Mesothelial cell of epicardium (in vitro differentiated cells): ENCODE measurements around the gene KCNK16. TPM values are rescaled to one million over a fixed set of nuclear protein-coding genes. Genes with fewer than 3 reads are reported as not detected.

Experiments used
- DNase-seq, 2 experiments: peaks; one replicate each; pipeline ENCODE4 v3.0.0; 2021; ENCODE audit warnings: low spot score in 2 of 2; ENCODE audit not compliant: unreplicated experiment in 2 of 2
- H3K27ac Mint-ChIP-seq: 2 replicates; pipeline ENCODE4 v1.8.0; 2021; ENCODE audit warnings: mixed read lengths
- H3K27me3 Mint-ChIP-seq: 2 replicates; pipeline ENCODE4 v1.8.0; 2021; ENCODE audit warnings: low read depth, mixed read lengths
- H3K36me3 Mint-ChIP-seq: 2 replicates; pipeline ENCODE4 v1.8.0; 2021; ENCODE audit warnings: mixed read lengths
- H3K4me1 Mint-ChIP-seq: 2 replicates; pipeline ENCODE4 v1.8.0; 2021; ENCODE audit warnings: mixed read lengths
- H3K4me3 Mint-ChIP-seq: 2 replicates; pipeline ENCODE4 v1.8.0; 2021; ENCODE audit warnings: mild to moderate bottlenecking, moderate library complexity, mixed read lengths
- H3K9me3 Mint-ChIP-seq: 2 replicates; pipeline ENCODE4 v1.8.0; 2021; ENCODE audit warnings: mixed read lengths
- total RNA-seq: library from RNA; stranded (reverse); gene quantifications from 3 replicates; pipeline ENCODE4 v1.2.1, GENCODE V29; 2021
- TF ChIP-seq, protein P1 (sequence below): fragments of 200-600 bp; sonication (generic); IDR thresholded peaks from one replicate; pipeline ENCODE4 v1.5.0; 2021; ENCODE audit warnings: antibody characterized with exemption; ENCODE audit not compliant: unreplicated experiment

KCNK16 gene
- total RNA-seq, 1 donor from 2014 or later = not detected

DNA sequence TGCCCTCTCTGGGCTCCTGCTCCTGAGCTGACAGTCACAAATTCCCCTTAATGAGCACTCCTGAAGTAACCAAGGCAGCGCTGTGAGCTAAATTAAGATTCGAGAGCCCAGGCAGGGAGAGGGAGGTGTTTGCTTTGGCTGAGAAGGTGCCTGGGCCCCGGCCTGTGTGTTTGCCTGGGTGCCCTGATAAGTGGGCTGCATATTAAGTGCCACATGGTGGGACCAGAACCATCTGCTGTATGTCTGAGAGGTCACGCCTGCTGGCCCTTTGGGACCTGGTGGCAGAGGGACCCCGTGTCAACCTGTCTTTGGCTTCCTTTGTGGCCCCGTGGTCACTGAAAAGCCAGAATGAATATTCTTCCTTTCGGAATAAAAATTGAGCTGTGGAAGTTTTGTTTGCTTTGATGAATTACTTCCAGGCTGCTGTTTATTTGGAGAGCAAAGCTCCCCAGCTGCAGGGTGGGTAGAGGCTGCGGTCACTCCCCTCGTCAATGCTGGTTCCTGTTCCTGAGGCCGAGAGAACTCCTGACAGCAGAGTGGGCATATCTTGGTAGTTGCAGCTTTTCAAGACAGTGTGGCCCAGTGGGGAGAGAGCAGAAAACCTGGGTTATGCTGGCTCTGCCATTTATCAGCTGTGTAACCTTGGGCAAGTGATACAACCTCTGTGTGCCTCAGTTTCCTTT lies 17.5 kb upstream of the KCNK16 start:
- no peaks in the 10 kb centered on the region for H3K9me3 Mint-ChIP-seq
- H3K4me3 Mint-ChIP-seq = no peak overlapping the region
- peaks cover 16% of the 10 kb centered on the region for H3K4me1 Mint-ChIP-seq
- H3K27me3 Mint-ChIP-seq = peaks cover 26% of the 10 kb centered on the region
- no peaks in the 10 kb centered on the region for H3K36me3 Mint-ChIP-seq
- TF ChIP-seq, protein P1, sequence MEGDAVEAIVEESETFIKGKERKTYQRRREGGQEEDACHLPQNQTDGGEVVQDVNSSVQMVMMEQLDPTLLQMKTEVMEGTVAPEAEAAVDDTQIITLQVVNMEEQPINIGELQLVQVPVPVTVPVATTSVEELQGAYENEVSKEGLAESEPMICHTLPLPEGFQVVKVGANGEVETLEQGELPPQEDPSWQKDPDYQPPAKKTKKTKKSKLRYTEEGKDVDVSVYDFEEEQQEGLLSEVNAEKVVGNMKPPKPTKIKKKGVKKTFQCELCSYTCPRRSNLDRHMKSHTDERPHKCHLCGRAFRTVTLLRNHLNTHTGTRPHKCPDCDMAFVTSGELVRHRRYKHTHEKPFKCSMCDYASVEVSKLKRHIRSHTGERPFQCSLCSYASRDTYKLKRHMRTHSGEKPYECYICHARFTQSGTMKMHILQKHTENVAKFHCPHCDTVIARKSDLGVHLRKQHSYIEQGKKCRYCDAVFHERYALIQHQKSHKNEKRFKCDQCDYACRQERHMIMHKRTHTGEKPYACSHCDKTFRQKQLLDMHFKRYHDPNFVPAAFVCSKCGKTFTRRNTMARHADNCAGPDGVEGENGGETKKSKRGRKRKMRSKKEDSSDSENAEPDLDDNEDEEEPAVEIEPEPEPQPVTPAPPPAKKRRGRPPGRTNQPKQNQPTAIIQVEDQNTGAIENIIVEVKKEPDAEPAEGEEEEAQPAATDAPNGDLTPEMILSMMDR = no peak
- DNase-seq = no peak
- no peak overlapping the region for H3K27ac Mint-ChIP-seq

DNA sequence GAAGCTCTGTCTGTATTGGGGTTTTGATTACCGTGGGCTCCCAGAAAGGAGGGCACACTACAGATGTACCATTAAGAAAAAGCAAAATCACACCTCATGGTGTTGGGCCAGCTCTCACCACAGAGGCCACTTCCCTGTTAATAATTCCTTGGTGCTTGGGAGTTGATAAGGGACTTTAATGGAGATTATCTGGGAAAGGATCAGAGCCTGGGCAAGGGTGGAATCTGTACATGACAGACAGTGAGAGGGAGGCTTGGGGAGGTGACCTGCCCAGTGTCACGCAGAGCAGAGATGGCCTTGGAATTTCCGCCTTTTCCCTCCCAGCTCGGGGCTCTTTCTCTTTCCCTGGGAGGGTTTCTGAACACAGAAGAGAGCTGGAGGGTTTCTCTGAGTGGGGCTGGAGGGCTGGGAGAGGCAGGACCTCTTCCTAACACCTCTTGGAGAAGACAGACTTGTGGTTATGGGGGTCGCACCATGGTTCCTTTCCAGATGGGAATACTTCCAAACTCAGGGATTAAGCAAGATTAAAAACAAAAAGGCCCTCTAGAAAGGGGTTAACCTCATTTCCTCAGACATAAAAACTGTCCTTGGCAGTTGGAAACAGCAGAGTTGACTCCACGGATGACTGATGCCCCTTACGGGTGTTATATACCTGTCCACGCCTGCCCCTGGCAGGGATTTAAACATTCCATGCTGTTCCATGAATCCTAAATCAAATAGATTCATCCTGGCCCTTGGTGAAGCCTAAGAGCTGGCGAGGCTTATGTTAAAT lies 16.8 kb upstream of the KCNK16 start:
- Mint-ChIP-seq H3K9me3 (no peaks in the 10 kb centered on the region), H3K4me3 (no peak overlapping the region), H3K4me1 (peaks cover 16% of the 10 kb centered on the region), H3K27ac (no peak overlapping the region), H3K27me3 (peaks cover 31% of the 10 kb centered on the region), H3K36me3 (no peaks in the 10 kb centered on the region)
- TF ChIP-seq, protein P1 = no peak
- DNase-seq = no peak

DNA sequence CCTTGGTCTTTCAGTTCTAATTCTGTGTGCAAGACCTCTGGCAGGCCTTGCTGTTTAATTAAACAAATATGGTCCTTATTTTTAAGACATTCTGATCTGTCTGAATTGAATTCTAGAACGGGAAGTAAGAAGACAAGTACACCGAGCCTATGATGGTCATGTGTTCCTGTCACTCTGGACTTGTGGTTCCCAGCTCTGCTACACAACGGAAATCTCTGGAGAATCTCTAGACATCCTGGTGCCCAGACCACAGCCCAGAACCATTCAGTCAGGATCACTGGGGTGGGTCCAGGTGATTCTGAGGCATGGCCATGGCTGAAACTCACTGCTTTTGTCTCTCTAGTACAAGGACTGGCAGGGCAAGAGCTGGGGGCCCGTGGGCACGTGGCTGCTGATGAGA lies 15.9 kb upstream of the KCNK16 start:
- Mint-ChIP-seq H3K4me3 (no peak overlapping the region), H3K4me1 (peaks cover 16% of the 10 kb centered on the region), H3K27me3 (peaks cover 38% of the 10 kb centered on the region), H3K9me3 (no peaks in the 10 kb centered on the region), H3K27ac (no peak overlapping the region), H3K36me3 (no peaks in the 10 kb centered on the region)
- DNase-seq = no peak
- TF ChIP-seq, protein P1 = no peak

DNA sequence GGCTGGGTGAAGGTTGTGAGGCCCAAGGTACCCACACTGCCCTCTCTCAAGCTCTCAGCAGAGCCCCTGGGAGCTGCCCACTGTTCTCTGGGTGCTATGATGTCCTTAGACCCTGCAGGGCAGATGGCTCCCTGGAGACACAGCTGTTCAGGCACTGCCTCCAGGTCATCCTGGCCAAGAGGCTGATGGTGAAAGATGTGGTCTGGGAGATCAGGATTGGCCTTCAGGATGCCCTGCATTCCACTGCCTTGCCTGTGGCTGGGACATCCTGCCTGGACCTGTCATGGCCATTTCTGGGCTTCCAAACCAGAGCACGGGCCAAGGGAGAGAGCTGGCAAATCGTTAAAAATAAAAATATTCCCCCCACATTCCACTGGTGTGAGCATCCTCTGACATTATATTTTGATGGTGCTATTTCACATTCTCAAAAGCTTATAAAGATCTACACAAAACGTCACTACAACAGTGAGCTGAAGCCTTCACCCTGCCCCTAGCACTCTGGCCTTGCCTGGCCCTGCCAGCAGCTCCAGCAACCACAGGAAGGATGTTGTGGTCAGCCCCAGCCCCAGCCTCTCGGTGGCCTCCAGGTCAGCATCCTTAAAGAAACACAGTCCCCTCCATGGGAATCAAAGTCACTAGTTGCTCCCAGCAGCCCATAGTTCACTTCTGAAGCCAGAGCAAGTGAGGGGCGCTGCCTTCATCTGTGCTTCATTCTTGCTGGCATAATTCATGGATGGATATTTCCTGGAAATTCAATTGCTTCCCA lies 13.5 kb upstream of the KCNK16 start:
- no peak overlapping the region for H3K27ac Mint-ChIP-seq
- peaks cover 60% of the 10 kb centered on the region for H3K27me3 Mint-ChIP-seq

More for the DNA sequence above, 13.5 kb upstream of the KCNK16 start:
- TF ChIP-seq, protein P1 = no peak
- no peak for DNase-seq
- Mint-ChIP-seq H3K4me1 (peaks cover 16% of the 10 kb centered on the region), H3K36me3 (no peaks in the 10 kb centered on the region), H3K9me3 (no peaks in the 10 kb centered on the region), H3K4me3 (no peak overlapping the region)
